Heart right ventricle (tissue), 16 donors: ENCODE measurements around the gene ERN1. TPM values are rescaled to one million over a fixed set of nuclear protein-coding genes. Genes with fewer than 3 reads are reported as not detected.

Experiments
- ATAC-seq, 8 donors: fragments of 200-7000 bp; cut with Tn5 transposase; one replicate each; pipeline ENCODE4 v1.9.1; 2020; ENCODE audit warnings: mild to moderate bottlenecking in 8 of 8, moderate library complexity in 8 of 8, moderate number of reproducible peaks in 1 of 8
- DNase-seq, 2 donors: peaks; one replicate each; pipeline ENCODE4 v3.0.0-alpha.2; 2020
- H3K27ac ChIP-seq, 10 donors: fragments of 200-600 bp; sonication (generic) in 2 of 10; one replicate each; pipeline versions ENCODE4 v1.5.0 to v1.8.0; 2020 to 2022; ENCODE audit warnings: mild to moderate bottlenecking in 3 of 10
- H3K27me3 ChIP-seq, 7 donors: fragments of 200-600 bp; one replicate each; pipeline ENCODE4 v1.8.0; 2021 to 2022; ENCODE audit warnings: mild to moderate bottlenecking in 2 of 7
- H3K36me3 ChIP-seq, 9 donors: fragments of 200-600 bp; sonication (generic) in 1 of 9; one replicate each; pipeline versions ENCODE4 v1.5.0 to v1.8.0; 2020 to 2022; ENCODE audit warnings: mild to moderate bottlenecking in 2 of 9
- H3K4me1 ChIP-seq, 9 donors: fragments of 200-600 bp; sonication (generic) in 1 of 9; one replicate each; pipeline versions ENCODE4 v1.5.0 to v1.8.0; 2020 to 2022; ENCODE audit warnings: mild to moderate bottlenecking in 4 of 9
- H3K4me3 ChIP-seq, 10 donors: fragments of 200-600 bp; sonication (generic) in 2 of 10; one replicate each; pipeline versions ENCODE4 v1.5.0 to v1.8.0; 2020 to 2022; ENCODE audit warnings: mild to moderate bottlenecking in 7 of 10, moderate library complexity in 2 of 10
- H3K9me3 ChIP-seq, 11 donors: fragments of 200-600 bp in 10 of 11; sonication (generic) in 2 of 11; one replicate each; pipeline versions ENCODE4 v1.5.0 to v1.8.0; 2013 to 2022; ENCODE audit warnings: mild to moderate bottlenecking in 2 of 11, control low read depth in 1 of 11, moderate library complexity in 1 of 11
- CTCF ChIP-seq, 9 donors: fragments of 200-600 bp; sonication (generic) in 2 of 9; IDR thresholded peaks; one replicate each; pipeline versions ENCODE4 v1.5.0 to v1.8.0; 2021 to 2022; ENCODE audit warnings: antibody characterized with exemption in 9 of 9, mild to moderate bottlenecking in 5 of 9, moderate library complexity in 1 of 9
- WGBS, 2 donors: extraction: QIAGEN DNeasy Blood & Tissue Kit; methylation state at CpG; one replicate each; pipeline ENCODE4 v1.1.7; 2013; ENCODE audit warnings: inconsistent platforms in 1 of 2; 5-methylcytosine and 5-hydroxymethylcytosine counted together
- intact Hi-C, 10 donors: fragments of 100-400 bp; cut with DNase I; formaldehyde crosslinking; loops; one replicate each; pipeline versions ENCODE4 v1.11.1 to v1.14.2; 2022
- polyA plus RNA-seq, 2 donors: library from polyadenylated mRNA; stranded (reverse); fragments of 200-250 nt; gene quantifications; one replicate each; pipeline ENCODE4 v1.2.3, GENCODE V29; 2013
- total RNA-seq, 10 donors: library from RNA; stranded (reverse); fragmentation: NEBNext Ultra II Directional in 3 of 10; extraction: Animal tissue kit (Norgen Biotek cat#: 25700) in 3 of 10; gene quantifications; one replicate each; pipeline versions ENCODE4 v1.2.1 to v1.2.4, GENCODE V29; 2021 to 2023
- donor health status: Arrhythmogenic right ventricular cardiomyopathy.
- donor health status: ischemic (EF 13 %, LVEDD 7.1; RV severe dilation, severe dysfunction).
- donor health status: healthy with polysubstance abuse.
- donor health status: DM: no; HTN: yes; CAD: no.
- donor health status: DM: no; HTN: no; CAD: no.
- donor health status: ischemic (EF 25% LVEDD 6.9; RV normal size, moderate dysfunction).
- donor health status: ischemic (EF 25% LVEDD 5.7; RV mildly dilated, moderate dysfunction).
- donor health status: healthy.
- donor health status: DM: yes; HTN: yes; CAD: no.
- donor health status: Ischemic cardiomyopathy.
- donor health status: ischemic (EF 35%, LVEDD 5.7; RV mildly dilated, moderate dysfunction).
- donor health status: nonischemic (EF 11% LVEDD 7.7; RV severe dilation, severe dysfunction).
- donor health status: DM: yes; HTN: yes; CAD: no.
- donor health status: PGD.
- donor health status: ischemic (EF 29% LVEDD 5.4; RV normal size, mild dysfunction).
- donor health status: nonischemic (EF 23%, LVEDD 6.1; RV moderate dilation, normal function).

ERN1 gene
- total and polyA plus RNA-seq, 12 donors, result 2.2 to 16.6 (median 7.1) TPM

- Histone ChIP-seq H3K27ac (peak overlapping the region in 9 of 10 donors; percentile 10 to 82 (median 68)), H3K27me3 (no peaks in the 10 kb centered on the region), H3K4me1 (peaks cover 0 to 75% (median 49%) of the 10 kb centered on the region in 9 donors), H3K36me3 (peaks cover 0 to 32% (median 0%) of the 10 kb centered on the region in 9 donors), H3K4me3 (no peak overlapping the region), H3K9me3 (no peaks in the 10 kb centered on the region)
- intact Hi-C loops, result no loop called here
- DNase-seq (no peak), ATAC-seq (peak; percentile 27 to 66 (median 42))
- TF ChIP-seq CTCF (IDR thresholded peaks at IDR 0.05), result no peak
Observed at GRCh38 chr17:64176556-64176955, 46.6 kb upstream of the ERN1 start.

- no peak for TF ChIP-seq CTCF (IDR thresholded peaks at IDR 0.05)
- Histone ChIP-seq H3K9me3 (no peaks in the 10 kb centered on the region), H3K4me3 (no peak overlapping the region), H3K4me1 (peaks cover 0 to 79% (median 54%) of the 10 kb centered on the region in 9 donors), H3K36me3 (peaks cover 0 to 45% (median 0%) of the 10 kb centered on the region in 9 donors), H3K27ac (peak overlapping the region in 8 of 10 donors; percentile 54 to 82 (median 68)), H3K27me3 (no peaks in the 10 kb centered on the region)
- ATAC-seq (peak; percentile 40 to 73 (median 45)), DNase-seq (no peak)
- intact Hi-C loops, result no loop called here
- WGBS, 2 donors, result 80 to 84% methylated on average over 7 of the region's 7 CpGs
Observed at GRCh38 chr17:64174686-64175456, 44.9 kb upstream of the ERN1 start.

GRCh38 chr17:64173646-64174045 lies 43.7 kb upstream of the ERN1 start:
- peak overlapping the region in 8 of 10 donors; percentile 54 to 82 (median 68) for H3K27ac ChIP-seq
- 90 to 97% methylated on average over 3 of the region's 3 CpGs for WGBS, 2 donors
- H3K4me1 ChIP-seq, result peaks cover 0 to 77% (median 53%) of the 10 kb centered on the region in 9 donors
- intact Hi-C loops, result no loop called here
- no peak overlapping the region for H3K4me3 ChIP-seq
- peak in 2 of 8 donors; percentile 32 to 50 for ATAC-seq
- peaks cover 0 to 57% (median 0%) of the 10 kb centered on the region in 9 donors for H3K36me3 ChIP-seq
- DNase-seq, result no peak
- H3K9me3 ChIP-seq, result no peaks in the 10 kb centered on the region
- no peaks in the 10 kb centered on the region for H3K27me3 ChIP-seq
- no peak for TF ChIP-seq CTCF (IDR thresholded peaks at IDR 0.05)

GRCh38 chr17:64172510-64172909 lies 42.6 kb upstream of the ERN1 start:
- no peak overlapping the region for H3K4me3 ChIP-seq
- peaks cover 0 to 65% (median 42%) of the 10 kb centered on the region in 9 donors for H3K4me1 ChIP-seq
- H3K9me3 ChIP-seq, result no peaks in the 10 kb centered on the region
- peak in 7 of 9 donors; percentile 20 to 46 (median 35) for TF ChIP-seq CTCF (IDR thresholded peaks at IDR 0.05)
- ATAC-seq (peak in 4 of 8 donors; percentile 24 to 47 (median 32)), DNase-seq (no peak)
- H3K27me3 ChIP-seq, result no peaks in the 10 kb centered on the region
- WGBS, 2 donors, result 56 to 59% methylated on average over 3 of the region's 3 CpGs
- H3K36me3 ChIP-seq, result peaks cover 0 to 63% (median 0%) of the 10 kb centered on the region in 9 donors
- intact Hi-C loops, result no loop called here
- H3K27ac ChIP-seq, result peak overlapping the region in 4 of 10 donors; percentile 19 to 71 (median 52)
